Measurements from ENCODE around the gene IDH2.

DNA sequence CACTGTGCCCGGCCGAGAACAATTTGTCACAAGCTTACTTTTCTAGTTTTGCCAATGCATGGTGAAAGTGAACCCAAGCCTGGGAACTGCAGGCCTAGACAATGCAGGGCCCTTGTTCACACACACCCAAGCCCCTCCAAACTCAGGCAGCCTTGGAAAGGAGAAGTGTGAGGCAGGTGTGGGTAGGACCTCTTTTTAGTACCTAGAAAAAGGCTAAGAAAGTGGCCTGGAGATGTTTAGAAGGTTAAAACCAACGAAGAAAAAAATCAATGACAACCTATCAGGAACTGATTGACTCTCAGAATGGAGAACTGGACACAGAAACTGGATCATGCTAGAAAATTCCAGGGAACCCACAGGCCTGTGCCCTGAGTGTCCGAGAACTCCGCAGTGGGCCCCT lies 18.8 kb downstream of the IDH2 start:
- TF ChIP-seq, protein P1, sequence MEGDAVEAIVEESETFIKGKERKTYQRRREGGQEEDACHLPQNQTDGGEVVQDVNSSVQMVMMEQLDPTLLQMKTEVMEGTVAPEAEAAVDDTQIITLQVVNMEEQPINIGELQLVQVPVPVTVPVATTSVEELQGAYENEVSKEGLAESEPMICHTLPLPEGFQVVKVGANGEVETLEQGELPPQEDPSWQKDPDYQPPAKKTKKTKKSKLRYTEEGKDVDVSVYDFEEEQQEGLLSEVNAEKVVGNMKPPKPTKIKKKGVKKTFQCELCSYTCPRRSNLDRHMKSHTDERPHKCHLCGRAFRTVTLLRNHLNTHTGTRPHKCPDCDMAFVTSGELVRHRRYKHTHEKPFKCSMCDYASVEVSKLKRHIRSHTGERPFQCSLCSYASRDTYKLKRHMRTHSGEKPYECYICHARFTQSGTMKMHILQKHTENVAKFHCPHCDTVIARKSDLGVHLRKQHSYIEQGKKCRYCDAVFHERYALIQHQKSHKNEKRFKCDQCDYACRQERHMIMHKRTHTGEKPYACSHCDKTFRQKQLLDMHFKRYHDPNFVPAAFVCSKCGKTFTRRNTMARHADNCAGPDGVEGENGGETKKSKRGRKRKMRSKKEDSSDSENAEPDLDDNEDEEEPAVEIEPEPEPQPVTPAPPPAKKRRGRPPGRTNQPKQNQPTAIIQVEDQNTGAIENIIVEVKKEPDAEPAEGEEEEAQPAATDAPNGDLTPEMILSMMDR (IDR thresholded peaks at IDR 0.05) = no peak
- TF ChIP-seq EP300 (IDR thresholded peaks at IDR 0.05) (no peak), POLR2A (IDR thresholded peaks at IDR 0.05) (no peak), POLR2AphosphoS5 (IDR thresholded peaks at IDR 0.05) (no peak)

Measured in upper lobe of left lung (tissue), 4 donors.